Activated CD4-positive, alpha-beta T cell treated with anti-CD3 and anti-CD28 coated beads, Interleukin-10, Interleukin-2, amounts not matched to agents 100 ng/mL and 50 ng/mL, durations not matched to agents 16 hours and 8 hours (primary cell): ENCODE measurements around the gene TTC21A.
"Not testable (repeated sequence)": the region's sequence is repeated elsewhere in the genome, so short reads cannot be mapped to it uniquely, and the experiment has no call there.

Experiments
- DNase-seq: peaks from one replicate; pipeline ENCODE4 v3.0.0-alpha.2; 2020

The TTC21A gene

DNA sequence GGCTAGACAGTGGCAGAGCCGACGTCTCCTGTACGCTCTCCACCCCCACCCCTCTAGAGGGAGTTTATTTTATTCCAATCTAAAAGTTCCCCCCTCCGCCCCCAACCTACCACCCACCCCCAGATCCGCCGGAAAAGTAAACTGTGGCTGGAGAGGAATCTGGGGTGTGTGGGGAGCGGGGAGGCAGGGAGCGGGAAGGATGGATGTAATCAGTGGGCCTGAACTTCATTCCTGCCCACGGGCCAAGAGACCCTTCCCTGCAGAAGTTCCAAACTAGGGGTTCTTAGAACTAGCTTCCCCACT is 46.4 kb downstream of the TTC21A start:
- DNase-seq = no peak

DNA sequence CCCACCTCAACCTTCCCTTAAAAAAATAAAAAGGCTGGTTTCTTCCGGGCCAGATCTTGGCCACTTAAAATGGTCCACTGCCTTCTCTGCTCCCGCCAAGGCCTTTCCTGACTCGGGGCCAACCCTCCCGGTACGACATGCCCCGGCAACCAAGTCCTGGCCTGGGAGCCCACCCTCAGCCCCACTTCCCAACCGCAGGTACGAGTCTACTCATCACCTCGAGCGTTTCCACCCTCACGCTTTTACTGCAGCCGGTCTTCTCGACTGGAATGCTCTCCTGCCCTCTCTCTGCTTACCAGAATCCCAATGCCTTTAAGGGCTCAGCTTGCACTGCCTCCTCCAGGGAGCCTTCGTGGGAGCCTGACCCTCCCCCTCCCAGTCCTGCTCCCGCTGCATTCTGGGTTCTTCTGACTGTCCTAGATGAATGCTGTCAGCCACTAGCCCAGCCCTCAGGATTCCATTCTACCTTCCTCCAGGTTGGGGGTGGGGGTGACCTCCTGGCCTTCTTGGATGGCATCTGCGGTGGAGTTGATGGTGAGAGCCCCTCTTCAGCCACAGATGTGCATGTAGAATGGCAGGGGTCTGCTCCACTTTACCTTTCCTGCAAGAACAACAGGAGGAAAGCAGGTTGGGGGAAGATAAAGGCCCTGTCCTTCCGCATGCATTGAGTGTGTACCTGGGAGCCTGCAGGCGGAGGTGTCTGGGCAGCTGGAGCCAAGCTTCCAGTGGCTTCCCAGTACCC is 47.0 kb downstream of the TTC21A start:
- DNase-seq = no peak

DNA sequence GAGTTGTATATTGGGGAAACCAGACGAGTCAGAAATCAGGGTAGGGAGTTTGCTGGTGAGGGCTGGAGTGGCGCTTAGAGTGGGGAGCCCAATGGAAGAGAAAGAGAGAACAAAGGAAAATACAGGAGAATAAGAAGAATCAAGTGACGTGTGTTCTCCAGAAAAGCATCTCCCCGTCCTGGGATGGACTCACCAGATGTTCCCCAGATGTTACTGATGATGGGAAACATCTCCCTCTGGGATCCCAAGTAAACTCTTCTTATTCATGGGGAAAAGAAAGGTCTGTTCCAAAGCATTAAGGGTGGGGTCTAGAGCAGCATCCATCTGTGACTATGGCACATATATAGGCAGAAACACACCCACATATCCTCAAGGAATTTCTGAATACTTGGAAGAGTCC is 48.9 kb downstream of the TTC21A start:
- no peak for DNase-seq

DNA sequence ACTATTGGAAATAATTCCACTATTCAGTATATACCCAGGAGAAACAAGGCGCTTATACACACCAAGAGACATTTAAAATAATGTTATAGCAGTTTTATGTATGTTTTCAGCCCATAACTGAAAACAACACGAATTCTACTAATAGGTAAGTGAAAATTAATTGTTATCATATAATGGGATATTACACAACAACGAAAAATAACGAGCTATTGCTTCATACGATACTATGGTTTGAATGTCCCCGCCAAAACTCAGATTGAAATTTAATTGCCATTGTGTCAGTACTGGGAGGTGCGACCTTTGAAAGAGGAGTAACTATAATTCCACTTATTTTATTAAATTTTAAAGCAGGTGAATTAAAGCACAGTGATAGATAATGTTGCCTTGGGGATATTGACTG is 49.9 kb downstream of the TTC21A start:
- DNase-seq = no peak

DNA sequence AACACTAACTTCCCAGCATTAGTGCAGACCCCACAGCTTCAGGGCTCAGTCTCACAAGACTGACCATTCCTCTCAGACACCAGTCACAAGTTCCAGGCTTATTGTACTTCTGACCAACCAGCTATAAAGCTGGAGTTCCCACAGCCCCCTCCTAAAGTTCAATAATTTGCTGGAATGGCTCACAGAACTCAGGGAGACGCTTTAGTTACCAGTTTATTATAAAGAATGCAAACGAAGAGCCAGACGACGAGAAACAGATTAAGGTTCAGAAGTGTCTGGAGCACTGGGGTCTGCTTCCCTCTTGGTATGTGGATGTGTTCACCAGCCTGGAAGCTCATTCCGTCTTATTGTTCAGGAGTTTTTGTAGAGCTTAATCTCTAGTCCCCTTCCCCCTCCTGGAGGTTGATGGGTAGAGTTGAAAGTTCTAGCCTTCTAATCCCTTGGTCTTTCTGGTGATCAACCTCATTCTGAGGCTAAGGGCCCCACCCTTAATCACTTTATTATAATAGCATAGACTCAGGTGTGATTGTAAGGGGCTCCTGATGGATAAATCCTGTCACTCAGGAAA is 50.8 kb downstream of the TTC21A start:
- DNase-seq = no peak

DNA sequence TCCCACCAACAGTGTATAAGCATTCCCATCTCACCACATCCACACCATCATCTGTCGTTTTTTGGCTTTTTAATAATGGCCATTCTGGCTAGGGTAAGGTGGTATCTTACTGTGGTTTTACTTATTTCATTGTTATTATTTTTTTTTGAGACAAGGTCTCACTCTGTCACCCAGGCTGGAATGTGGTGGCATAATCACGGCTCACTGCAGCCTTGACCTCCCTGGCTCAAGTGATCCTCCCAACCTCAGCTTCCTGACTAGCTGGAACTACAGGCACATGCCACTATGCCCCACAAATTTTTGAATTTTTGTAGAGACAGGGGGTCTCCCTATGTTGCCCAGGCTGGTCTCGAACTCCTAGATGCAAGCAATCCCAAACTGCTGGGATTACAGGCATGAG is 56.9 kb downstream of the TTC21A start:
- DNase-seq = no peak

DNA sequence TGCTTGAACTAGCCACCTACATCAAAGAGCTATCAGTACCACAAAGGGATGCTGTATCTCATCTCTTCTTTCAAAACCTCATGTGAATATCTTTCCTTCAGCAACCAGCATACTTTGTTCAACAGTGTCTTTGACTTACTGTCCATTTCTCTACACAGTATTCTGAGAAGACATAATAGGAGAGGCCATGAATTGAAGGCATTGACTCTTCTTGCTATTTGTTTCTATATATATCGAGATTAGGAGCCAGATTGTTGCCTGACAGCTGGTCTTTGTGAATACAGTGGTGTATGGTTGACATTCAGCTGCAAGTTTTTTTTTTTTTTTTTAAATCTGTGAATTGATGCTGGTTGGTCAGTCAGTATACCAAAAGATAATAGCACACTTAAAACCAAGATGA is 58.0 kb downstream of the TTC21A start:
- DNase-seq = no peak

DNA sequence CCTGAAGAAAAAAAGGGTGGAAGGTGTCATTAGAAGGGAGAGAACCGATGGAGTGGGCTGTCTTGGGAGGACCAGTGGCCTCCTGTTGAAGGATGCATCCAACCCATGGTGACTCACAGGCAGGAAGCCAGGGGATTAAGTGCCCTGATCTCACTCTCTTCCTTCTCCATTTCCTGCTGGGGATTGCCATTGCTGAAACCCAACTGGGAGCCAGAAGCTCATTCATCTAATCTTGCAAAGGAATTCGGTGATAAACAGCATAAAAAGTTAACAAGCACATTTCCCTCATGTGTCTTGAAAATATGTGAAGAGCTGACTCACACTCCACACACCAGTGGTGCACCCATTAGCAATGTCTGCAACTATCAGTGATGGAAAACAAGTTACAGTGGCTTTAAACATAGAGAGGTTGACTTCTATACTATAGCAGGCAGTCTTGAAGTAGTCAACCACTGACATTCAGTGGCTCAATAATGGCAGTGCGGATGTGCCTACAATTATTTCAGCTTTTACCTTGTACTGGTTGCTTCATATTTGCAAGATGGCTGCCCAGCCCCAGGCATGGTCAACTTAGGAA is 58.7 kb downstream of the TTC21A start:
- DNase-seq = no peak

DNA sequence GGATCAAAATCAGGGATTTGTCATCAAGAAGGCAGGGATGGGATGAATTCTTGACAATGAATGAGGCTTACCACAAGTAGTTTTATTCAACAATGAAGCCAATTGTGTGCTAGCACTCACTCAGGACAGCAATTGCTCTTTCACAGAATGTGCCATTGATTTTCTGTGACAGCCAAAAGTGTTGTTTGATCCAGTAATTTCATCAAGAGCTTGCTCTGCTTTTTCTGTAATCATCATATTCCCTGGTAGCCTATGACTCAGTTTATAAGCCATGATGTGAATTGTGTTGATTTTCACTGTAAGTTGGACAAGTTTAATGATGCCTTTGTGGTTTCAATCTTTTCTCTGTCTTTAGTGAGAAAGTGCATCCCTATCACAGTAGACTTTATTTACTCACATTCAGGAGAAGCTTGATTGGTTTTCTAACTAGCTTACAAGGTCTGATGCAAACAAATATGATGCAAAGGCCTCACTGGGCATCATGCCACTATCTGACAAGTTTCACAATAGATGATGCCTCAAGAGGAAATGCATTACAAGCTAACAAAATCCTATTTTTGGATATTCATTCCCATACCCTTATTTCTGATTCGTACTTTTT is 59.6 kb downstream of the TTC21A start:
- DNase-seq = no peak

DNA sequence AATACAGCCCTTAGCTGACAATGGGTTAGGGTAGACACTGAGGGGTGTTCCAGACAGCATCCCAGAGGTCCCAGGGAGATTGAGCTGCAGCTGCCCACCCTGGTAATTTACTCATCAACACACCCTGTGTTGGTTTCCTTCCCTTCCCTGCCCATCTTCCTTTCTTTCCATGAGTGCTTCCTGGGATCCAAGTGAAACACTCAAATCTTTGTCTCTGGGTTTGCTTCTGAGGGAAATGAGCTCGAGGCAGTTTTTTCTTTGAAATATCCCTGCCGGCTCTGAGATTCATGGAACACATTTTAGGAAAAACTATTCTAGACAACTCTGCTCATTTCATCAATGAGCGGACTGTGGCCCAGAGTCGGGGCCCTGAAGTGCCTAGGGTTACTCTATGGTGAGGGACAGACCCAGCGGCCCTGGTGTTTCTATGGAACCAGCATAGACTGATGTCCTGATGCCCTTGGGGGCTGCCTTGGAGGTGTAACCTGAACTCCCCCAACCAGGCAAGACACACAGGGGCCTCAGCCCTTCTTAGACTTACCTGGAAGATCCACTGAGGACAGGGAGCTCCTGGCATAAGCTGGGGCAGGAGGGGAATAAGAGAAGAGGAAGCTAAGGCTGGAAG is 60.8 kb downstream of the TTC21A start:
- no peak for DNase-seq

DNA sequence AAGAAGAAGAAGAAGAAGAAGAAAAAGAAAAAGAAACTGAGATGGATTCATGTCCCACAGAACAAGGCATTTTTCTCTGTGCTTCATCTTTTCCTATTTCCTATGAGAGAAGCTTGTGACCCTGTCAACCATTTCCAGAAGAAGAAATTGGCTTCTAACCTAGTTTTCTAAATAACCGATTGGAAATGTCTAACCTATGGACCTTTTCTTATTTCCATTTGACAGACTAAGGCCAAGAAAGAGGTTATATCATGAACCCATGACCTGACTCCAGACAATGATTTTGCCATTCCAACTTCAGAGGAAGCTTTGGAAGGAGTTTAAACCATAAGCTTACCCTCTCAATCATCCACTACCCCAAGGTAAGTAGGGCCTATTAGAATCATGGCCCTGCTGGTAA is 62.2 kb downstream of the TTC21A start:
- no peak for DNase-seq

DNA sequence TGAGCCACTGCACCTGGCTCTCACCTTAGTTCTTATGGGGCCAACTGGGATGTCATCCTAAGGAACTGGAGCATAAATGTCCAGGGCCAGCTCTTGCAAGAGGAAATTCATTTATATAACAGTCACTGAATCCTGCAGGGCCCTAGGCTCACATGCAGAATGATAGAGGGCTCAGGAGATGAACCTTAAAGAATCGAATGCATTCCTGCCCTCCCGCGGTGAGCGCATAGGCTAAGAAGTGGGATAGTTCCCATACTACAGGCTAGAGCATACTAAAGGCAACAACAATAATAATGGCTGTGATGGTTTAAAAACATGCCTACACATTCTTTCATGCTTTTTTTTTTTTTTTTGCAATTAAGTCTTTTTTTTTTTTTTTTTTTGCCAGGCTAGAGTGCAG is 63.0 kb downstream of the TTC21A start:
- DNase-seq = no peak

DNA sequence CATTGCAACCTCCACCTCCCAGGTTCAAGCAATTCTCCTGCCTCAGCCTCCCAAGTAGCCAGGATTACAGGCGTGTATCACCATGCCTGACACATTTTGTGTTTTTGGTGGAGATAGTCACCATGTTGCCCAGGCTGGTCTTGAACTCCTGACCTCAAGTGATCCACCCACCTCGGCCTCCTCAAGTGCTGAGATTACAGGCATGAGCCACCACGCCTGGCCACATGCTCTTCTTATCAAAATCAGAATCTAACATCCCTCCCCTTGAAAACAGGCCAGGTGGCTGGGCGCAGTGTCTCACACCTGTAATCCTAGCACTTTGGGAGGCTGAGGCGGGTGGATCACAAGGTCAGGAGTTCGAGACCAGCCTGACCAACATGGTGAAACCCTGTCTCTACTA is 63.4 kb downstream of the TTC21A start:
- DNase-seq = not testable (repeated sequence)

DNA sequence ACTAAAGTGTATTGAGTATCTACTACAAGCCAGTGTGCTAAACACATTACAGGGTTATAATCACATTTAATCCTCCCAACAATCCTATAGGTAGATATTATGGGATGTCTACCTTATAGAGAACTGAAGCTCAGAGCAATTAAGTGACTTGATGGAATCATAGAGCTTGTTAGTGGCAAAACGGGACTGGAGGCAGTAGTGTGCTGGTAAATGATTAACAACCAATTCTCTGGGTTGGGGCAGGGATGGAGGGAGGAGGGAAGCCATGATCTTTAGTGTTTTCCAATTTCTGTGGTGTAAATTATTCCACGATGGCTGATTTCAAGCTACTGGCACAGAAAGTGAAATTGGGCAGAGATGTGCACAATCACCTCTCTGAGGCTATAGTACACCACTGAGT is 64.4 kb downstream of the TTC21A start:
- DNase-seq = no peak

DNA sequence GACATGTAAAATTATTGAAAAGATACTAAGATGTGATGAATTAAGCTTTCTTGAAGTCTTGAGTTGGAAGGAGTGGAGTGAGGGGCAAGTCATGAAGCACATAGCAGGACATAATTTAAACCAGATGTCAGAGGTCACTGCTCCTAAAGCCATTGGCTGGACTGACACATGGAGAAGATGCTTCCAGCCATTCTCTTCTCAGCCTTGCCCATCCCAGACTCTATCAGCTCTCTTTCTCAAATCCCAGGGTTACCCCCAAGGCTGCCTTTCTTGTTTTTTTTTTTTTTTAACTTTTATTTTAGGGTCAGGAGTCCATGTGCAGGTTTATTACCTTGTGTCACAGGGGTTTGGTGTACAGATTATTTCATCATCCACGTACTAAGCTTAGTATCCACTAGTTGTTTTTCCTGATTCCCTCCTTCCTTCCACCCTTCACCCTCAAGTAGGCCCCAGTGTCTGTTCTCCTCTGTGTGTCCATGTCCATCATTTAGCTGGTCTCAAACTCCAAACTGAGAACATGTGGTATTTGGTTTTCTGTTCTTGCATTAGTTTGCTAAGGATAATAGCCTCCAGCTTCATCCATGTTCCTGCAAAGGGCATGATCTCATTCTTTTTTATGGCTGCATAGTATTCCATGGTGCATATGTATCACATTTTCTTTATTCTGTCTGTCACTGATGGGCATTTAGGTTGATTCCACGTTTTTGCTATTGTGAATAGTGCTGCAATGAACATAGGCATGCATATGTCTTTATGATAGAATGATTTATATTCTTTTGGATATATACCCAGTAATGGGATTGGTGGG is 66.0 kb downstream of the TTC21A start:
- DNase-seq = no peak

DNA sequence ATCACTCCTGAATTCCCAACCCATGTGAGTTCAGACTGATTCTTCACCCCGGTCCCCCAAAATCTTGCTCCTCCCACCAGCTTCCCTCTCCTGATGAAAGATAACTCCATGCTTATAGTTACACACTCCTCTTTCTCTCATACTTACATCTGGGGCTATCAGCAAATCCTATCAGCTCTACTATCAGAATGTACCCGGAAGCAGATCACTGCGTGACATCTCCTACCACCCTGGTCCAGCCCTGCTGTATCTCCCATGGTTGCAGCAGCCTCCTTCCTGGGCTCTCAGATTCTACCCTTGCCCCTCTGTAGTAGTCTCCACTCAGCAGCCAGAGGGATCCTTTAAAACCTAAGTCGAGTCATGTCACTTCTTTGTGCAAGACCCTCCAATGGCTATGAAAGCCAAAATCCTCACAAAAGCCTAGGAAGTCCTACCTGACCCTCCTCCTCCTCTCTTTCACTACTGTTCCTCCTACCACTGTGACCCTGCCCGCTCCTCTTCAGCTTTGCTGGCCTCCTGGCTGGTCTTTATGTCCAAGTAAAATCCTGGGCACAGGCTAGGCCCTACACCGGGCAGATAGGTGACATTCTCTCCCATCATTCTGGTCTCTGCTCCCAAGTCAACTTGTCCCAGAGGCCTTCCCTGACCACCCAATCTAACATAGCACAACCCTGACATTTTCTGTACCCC is 68.7 kb downstream of the TTC21A start:
- DNase-seq = no peak

DNA sequence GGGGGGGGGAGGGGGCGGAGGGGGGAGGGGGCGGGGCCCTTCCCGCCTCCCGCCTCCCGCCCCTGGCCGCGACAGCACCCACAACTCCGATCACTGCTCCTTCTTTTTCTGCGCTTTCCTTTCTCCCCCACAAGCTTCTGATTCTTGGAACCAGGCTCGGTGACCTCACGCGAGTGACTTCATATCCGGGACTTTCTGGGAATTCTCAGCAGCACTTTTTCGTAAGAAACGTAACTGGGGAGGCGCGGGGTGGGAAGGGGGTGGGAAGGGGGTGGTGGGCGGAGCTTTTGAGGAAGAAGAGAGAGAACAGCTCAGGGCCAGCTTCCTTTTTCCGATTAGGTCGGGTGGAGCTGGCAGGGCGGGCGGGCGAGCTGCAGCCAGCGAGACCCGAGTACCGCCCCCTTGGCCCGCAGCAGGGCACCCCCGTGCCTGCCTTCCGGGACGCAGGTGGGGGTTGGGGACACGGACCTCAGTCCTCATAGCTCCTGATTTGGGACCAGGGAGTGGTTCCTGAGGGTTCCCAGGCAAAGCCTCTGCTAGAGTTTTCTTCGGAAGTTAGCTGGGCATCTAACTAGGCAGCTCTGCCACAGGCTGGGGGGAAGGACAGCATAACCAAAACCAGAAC is 70.3 kb downstream of the TTC21A start:
- peak; percentile 87 for DNase-seq

DNA sequence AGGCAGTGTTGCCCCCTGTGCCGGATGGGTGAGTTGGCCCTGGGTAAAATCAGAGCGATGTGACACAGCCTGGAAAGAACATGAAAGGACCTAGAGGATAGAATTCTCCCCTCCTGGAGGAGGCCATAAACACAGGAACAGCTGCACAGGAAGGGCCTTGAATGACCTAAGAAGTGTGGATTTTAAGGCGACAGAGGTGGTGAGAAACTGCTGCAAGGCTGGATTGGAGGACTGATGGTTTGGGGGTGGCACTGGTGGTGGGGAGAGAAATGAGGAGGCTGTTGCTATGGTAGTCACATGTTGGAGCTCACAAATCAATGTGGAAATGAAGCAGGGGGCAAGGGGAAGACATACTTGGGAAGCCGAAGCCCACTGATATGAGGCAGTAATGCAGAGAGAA is 71.1 kb downstream of the TTC21A start:
- DNase-seq = peak; percentile 15

DNA sequence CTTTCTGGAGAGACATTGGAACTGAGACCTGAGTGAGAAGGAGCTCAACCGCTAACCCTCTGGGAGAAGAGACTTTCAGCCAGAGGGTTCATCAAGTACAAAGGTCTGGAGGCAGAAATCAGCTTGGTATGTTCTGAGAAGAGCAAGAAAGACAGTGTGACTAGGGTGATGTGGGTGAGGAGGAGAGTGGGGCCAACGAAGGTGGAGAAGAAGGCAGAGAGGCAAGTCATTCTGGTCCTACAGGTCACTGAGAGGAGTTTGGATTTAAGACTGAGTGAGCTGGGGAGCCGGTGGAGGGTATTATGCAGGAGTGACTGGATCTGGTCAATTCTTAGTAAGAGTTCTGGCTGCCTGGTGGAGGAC is 72.7 kb downstream of the TTC21A start:
- DNase-seq = peak; percentile 22

DNA sequence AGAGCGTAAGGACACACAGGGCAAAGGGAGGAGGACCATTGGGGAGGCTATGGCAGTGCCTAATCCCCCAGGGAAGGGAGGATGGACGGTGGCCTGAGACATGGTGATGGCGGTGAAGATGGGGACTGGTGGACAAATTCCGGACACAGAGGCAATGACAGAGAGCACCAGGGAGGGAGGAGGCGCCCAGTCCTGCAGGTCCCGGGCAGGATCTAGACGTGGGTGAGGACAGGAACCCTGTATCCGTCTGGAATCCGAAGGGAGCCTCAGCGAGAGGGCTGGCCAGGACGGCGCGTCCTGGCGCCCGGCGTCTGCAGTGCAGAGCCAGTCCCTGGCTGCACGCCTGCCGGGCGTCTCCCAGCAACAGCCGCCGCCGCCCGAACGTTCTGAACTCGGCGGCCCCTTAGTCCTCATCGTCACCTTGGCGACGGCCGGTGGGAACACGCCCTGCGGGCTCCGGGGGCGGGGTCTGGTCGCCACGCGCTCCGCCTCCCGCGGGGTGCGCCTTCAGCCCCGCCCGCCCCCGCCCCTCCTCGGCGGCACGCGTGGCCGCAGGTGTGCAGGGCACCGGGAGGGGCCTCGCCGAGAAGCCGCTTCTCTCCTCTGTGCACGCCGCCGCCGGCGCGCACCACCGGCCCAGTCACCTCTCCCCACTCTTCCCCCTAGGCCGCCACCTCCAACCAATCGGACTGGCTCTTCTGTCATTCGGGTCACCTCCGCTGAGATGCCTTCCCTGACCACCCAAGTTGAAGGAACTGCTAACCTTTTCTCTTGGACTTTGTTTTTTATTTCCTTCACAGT is 73.3 kb downstream of the TTC21A start:
- peak; percentile 90 for DNase-seq
